ENCODE data around the gene OGDH. TPM values are rescaled to one million over a fixed set of nuclear protein-coding genes. Genes with fewer than 3 reads are reported as not detected.

Gene OGDH
- total RNA-seq (2012; rRNA removed): 52.8 and 56.5 TPM in 2 replicates
- polyA plus RNA-seq (2012; rRNA removed): 47.4 and 47.5 TPM in 2 replicates
- polyA plus RNA-seq (2012; cell fraction: cytosol; rRNA removed): 34.5 and 44.6 TPM in 2 replicates
- 38.0 and 54.5 TPM in 2 replicates for polyA plus RNA-seq (2012; cell fraction: nucleus; rRNA removed; ENCODE audit: low replicate concordance)
- Bru-seq, nascent RNA: percentile 69 among the genes with signal in this experiment
- BruChase-seq, experiment 1, labeled RNA remaining after a 6-hour chase: percentile 84 among the genes with signal in this experiment
- percentile 75 among the genes with signal in this experiment for BruChase-seq, experiment 2, labeled RNA remaining after a 2-hour chase
- long read RNA-seq, full-length matches to known transcripts: 2 of 21 reads
- long read RNA-seq, partial matches to known transcripts: 13 of 21 reads
- long read RNA-seq, other reads (novel, unspliced or antisense): 6 of 21 reads

DNA sequence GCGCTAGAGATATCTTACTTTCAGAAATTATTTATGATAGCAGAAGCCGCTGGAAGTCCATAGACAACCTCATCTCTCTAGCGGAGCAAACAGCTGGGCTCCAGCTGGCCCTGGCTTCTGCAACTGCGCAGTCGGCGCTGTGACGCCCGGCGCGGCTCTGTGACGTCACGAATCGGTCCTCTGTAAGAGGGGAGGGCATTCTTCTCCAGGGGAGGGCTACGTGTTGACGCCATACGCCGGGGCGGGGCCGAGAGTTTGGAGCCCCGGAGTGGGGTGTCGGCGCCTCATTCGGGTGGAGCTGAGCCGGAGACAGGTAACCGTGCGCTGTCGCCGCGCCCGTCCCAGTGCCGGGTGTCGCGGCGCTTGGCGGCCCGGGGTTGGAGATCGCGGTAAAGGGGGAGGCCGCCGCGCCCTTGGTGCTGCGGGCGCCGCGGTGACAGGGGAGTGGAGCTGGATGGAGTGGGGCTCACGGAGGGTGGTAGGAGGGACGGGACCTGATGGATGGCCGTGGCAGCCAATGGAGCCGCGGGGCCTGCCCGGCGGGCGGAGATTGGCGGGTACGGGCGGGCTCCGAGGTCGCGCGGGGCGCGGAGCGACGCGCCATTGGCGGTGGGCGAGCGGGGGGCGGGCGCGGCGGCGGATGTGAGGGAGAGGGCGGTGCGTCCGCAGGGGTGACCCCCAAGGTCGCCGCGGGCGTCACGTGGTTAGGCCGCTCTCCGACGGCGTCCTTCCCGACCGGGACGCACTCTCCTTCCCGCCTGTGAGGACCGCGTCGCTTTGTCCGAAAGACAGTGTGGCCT is at the start of gene OGDH:
Gene OGDH (plus strand): TSS at position 287 of the 800 bp plus-strand sequence. CDS start 17,717 bp downstream, outside the sequence.
- ATAC-seq (ENCODE audit: low read depth): peak; percentile 99
- Histone ChIP-seq H3K9me3 (ENCODE audit: control insufficient read depth, insufficient read depth, low read length) (no peaks in the 10 kb centered on the region), H3K79me1 (ENCODE audit: low read depth in 1 of 2, low read length in 2 of 2) (peaks cover 6 to 27% of the 10 kb centered on the region in 2 experiments; a peak in 3 of 4 replicates), H2BK120ac (ENCODE audit: low read depth, low read length) (peak within 1 kb of the TSS; percentile 46), H3K4me1 (ENCODE audit: control insufficient read depth, insufficient read depth, low read length) (no peaks in the 10 kb centered on the region), H3K23ac (ENCODE audit: low read depth, low read length) (peak within 1 kb of the TSS; percentile 57; the same call in 1 of the 2 replicates), H2AFZ (replicated peaks; ENCODE audit: low read length, poor library complexity) (peak within 1 kb of the TSS; percentile 99), H3K27me3 (ENCODE audit: control insufficient read depth, insufficient read depth, low read length) (no peaks in the 10 kb centered on the region), H2BK5ac (ENCODE audit: low read depth, low read length, poor library complexity, severe bottlenecking) (peak within 1 kb of the TSS; percentile 93), H3K56ac (ENCODE audit: extremely low read depth, insufficient read depth, low read length) (peak within 1 kb of the TSS; percentile 63; the same call in 1 of the 2 replicates), H3K4ac (ENCODE audit: low read depth, low read length) (peak within 1 kb of the TSS; percentile 85), H3K14ac (replicated peaks; ENCODE audit: low read depth, low read length) (peak within 1 kb of the TSS; percentile 56), H3K18ac (ENCODE audit: low read depth, low read length) (peak within 1 kb of the TSS; percentile 35), H3K9me1 (ENCODE audit: insufficient read depth, low read length) (no peaks in the 10 kb centered on the region; the same call in 1 of the 2 replicates), H3K36me3 (ENCODE audit: control insufficient read depth, insufficient read depth, low read length) (no peaks in the 10 kb centered on the region), H3K4me3 (ENCODE audit: insufficient read depth, low read depth, low read length) (peak within 1 kb of the TSS; percentile 85), H4K8ac (ENCODE audit: low read depth in 2 of 2, low read length in 2 of 2) (peak within 1 kb of the TSS; percentile 71 to 93), H2BK20ac (ENCODE audit: low read depth, low read length) (no peak within 1 kb of the TSS), H2AK9ac (replicated peaks; ENCODE audit: low read depth, low read length, poor library complexity) (peak within 1 kb of the TSS; percentile 94), H2AK5ac (ENCODE audit: low read depth, low read length) (peak within 1 kb of the TSS; percentile 94), H3K4me2 (ENCODE audit: low read depth, low read length) (peak within 1 kb of the TSS; percentile 83), H4K91ac (ENCODE audit: insufficient read depth, low read depth, low read length) (peak within 1 kb of the TSS; percentile 78), H4K5ac (ENCODE audit: low read depth, low read length) (peak within 1 kb of the TSS; percentile 74), H4K20me1 (ENCODE audit: insufficient read depth, low read length) (0 out of 2 replicates have a peak, but pooled peaks cover 4% of the 10 kb centered on the region), H3K9ac (ENCODE audit: low read depth, low read length) (peak within 1 kb of the TSS; percentile 79), H2BK15ac (ENCODE audit: low read depth, low read length) (no peak within 1 kb of the TSS), H3K27ac (ENCODE audit: insufficient read depth, low read length) (peak within 1 kb of the TSS; percentile 85)
- ChIA-PET CTCF (no interaction called here), POLR2A (ENCODE audit: unreplicated experiment) (interaction anchor here (1.9 kb wide), 1 partner anchor 143 kb away, joined by 6 read pairs; no protein-coding TSS in a partner anchor)
- dilution Hi-C loops (cut with HindIII; ENCODE audit: low sequenced_read_pairs, unreplicated experiment): no loop called here
- BruUV-seq (replicated peaks): no TSS peak
- TF ChIP-seq FOS (IDR thresholded peaks at IDR 0.05; ENCODE audit: low read depth, low read length) (peak; percentile 56; the same call in 1 of the 2 replicates), SMC3 (IDR thresholded peaks at IDR 0.05; ENCODE audit: low read depth, low read length) (peak; percentile 35), MAZ (IDR thresholded peaks at IDR 0.05; ENCODE audit: borderline replicate concordance, low read depth, low read length) (peak; percentile 98), CHD1 (IDR thresholded peaks at IDR 0.05; ENCODE audit: low read depth, low read length) (no peak), POLR2A (IDR thresholded peaks at IDR 0.05; ENCODE audit: low read depth, low read length) (peak; percentile 91), MXI1 (IDR thresholded peaks at IDR 0.05; ENCODE audit: borderline replicate concordance, low read depth, low read length) (peak; percentile 45; the same call in 1 of the 2 replicates), NFE2L2 (IDR thresholded peaks at IDR 0.05; ENCODE audit: low read depth, low read length) (no peak), RAD21 (IDR thresholded peaks at IDR 0.05; ENCODE audit: low read length) (no peak), RCOR1 (IDR thresholded peaks at IDR 0.05; ENCODE audit: insufficient replicate concordance, low read length) (peak; percentile 21)
- TF ChIP-seq, protein P1, sequence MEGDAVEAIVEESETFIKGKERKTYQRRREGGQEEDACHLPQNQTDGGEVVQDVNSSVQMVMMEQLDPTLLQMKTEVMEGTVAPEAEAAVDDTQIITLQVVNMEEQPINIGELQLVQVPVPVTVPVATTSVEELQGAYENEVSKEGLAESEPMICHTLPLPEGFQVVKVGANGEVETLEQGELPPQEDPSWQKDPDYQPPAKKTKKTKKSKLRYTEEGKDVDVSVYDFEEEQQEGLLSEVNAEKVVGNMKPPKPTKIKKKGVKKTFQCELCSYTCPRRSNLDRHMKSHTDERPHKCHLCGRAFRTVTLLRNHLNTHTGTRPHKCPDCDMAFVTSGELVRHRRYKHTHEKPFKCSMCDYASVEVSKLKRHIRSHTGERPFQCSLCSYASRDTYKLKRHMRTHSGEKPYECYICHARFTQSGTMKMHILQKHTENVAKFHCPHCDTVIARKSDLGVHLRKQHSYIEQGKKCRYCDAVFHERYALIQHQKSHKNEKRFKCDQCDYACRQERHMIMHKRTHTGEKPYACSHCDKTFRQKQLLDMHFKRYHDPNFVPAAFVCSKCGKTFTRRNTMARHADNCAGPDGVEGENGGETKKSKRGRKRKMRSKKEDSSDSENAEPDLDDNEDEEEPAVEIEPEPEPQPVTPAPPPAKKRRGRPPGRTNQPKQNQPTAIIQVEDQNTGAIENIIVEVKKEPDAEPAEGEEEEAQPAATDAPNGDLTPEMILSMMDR (conservative IDR thresholded peaks at IDR 0.05; ENCODE audit: low read depth, low read length): no peak
- TF ChIP-seq, protein P2, sequence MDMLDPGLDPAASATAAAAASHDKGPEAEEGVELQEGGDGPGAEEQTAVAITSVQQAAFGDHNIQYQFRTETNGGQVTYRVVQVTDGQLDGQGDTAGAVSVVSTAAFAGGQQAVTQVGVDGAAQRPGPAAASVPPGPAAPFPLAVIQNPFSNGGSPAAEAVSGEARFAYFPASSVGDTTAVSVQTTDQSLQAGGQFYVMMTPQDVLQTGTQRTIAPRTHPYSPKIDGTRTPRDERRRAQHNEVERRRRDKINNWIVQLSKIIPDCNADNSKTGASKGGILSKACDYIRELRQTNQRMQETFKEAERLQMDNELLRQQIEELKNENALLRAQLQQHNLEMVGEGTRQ (IDR thresholded peaks at IDR 0.05; ENCODE audit: low read depth, low read length): peak; percentile 94
- in situ Hi-C loops (cut with MboI; ENCODE audit: low sequenced_read_pairs): no loop called here
- intact Hi-C loops (cut with micrococcal nuclease): loop anchor here (1.0 to 5.0 kb wide), 4 partner anchors 142 to 279 kb away; partner anchors contain the start of genes H2AZ2, PPIA, PURB and ZMIZ2
- DNase-seq: peak; percentile 99
- 1% methylated on average over 31 of the region's 93 CpGs; no CpG with 5 or more reads in 1 of the 2 experiments for WGBS, 2 experiments (ENCODE audit: extremely low coverage in 2 of 2, insufficient read length in 1 of 2)

Measured in IMR-90 (cell line).